Cardiac muscle cell (in vitro differentiated cells and primary cell): ENCODE results near the gene LDLRAD4. TPM values are rescaled to one million over a fixed set of nuclear protein-coding genes. Genes with fewer than 3 reads are reported as not detected.

Experiments used
- DNase-seq, 2 donors: peaks; one replicate each; pipeline versions ENCODE4 v3.0.0 to v3.0.0-alpha.2; 2010 to 2017; ENCODE audit warnings: low read depth in 1 of 2, low spot score in 1 of 2
- H3K27ac ChIP-seq: fragments of 200-600 bp; sonication (generic); 2 replicates; pipeline ENCODE4 v1.5.1; 2016
- H3K27me3 ChIP-seq: fragments of 200-600 bp; sonication (generic); 2 replicates; pipeline ENCODE4 v1.6.0; 2016; ENCODE audit warnings: control low read depth
- H3K36me3 ChIP-seq: fragments of 200-600 bp; sonication (generic); 2 replicates; pipeline ENCODE4 v1.5.1; 2016; ENCODE audit warnings: control low read depth
- H3K4me1 ChIP-seq: fragments of 200-600 bp; sonication (generic); 2 replicates; pipeline ENCODE4 v1.8.1; 2017; ENCODE audit warnings: low read depth, mild to moderate bottlenecking, mixed run types
- H3K4me3 ChIP-seq: fragments of 200-600 bp; sonication (generic); 2 replicates; pipeline ENCODE4 v1.5.1; 2016; ENCODE audit warnings: mild to moderate bottlenecking
- H3K9me3 ChIP-seq: fragments of 200-600 bp; sonication (generic); 2 replicates; pipeline ENCODE4 v1.5.1; 2017; ENCODE audit warnings: low read depth, mild to moderate bottlenecking, control low read depth
- CTCF ChIP-seq: IDR thresholded peaks from 2 replicates; pipeline ENCODE4 v1.5.1; 2012; ENCODE audit warnings: low read depth, mild to moderate bottlenecking, low read length
- polyA plus RNA-seq: library from polyadenylated mRNA; unstranded; fragments of >200 nt; fragmentation: Nextera tagmentation; extraction: Ambion mirVana; gene quantifications from 2 replicates; pipeline ENCODE4 v1.2.1, GENCODE V29; 2016
- total RNA-seq: library from RNA; depleted of rRNA; stranded (reverse); fragments of >200 nt; gene quantifications from 2 replicates; pipeline ENCODE4 v1.2.3, GENCODE V29; 2016

The LDLRAD4 gene
- total and polyA plus RNA-seq, 2 experiments from 2014 or later = 10.5 to 11.5 TPM

GRCh38 chr18:13613099-13613498, 394.5 kb downstream of the LDLRAD4 start:
- no peak for DNase-seq
- Histone ChIP-seq H3K27me3 (peaks cover 25% of the 10 kb centered on the region), H3K27ac (no peak overlapping the region), H3K4me1 (peaks cover 34% of the 10 kb centered on the region), H3K36me3 (no peaks in the 10 kb centered on the region), H3K9me3 (no peaks in the 10 kb centered on the region), H3K4me3 (no peak overlapping the region)
- no peak for TF ChIP-seq CTCF

GRCh38 chr18:13613591-13614501, 395.3 kb downstream of the LDLRAD4 start:
- DNase-seq = no peak
- Histone ChIP-seq H3K36me3 (no peaks in the 10 kb centered on the region), H3K27ac (no peak overlapping the region), H3K27me3 (peaks cover 25% of the 10 kb centered on the region), H3K9me3 (no peaks in the 10 kb centered on the region), H3K4me3 (no peak overlapping the region), H3K4me1 (peaks cover 31% of the 10 kb centered on the region)
- no peak for TF ChIP-seq CTCF

- Histone ChIP-seq H3K4me1 (peaks cover 26% of the 10 kb centered on the region), H3K4me3 (no peak overlapping the region), H3K27ac (no peak overlapping the region), H3K36me3 (no peaks in the 10 kb centered on the region), H3K27me3 (peaks cover 25% of the 10 kb centered on the region), H3K9me3 (no peaks in the 10 kb centered on the region)
- no peak for DNase-seq
- TF ChIP-seq CTCF = no peak
These were observed 396.2 kb downstream of the LDLRAD4 start for GRCh38 chr18:13614641-13615288.

GRCh38 chr18:13615432-13615861, 396.9 kb downstream of the LDLRAD4 start:
- DNase-seq = no peak
- H3K27me3 ChIP-seq = peaks cover 25% of the 10 kb centered on the region
- no peak for TF ChIP-seq CTCF
- no peaks in the 10 kb centered on the region for H3K36me3 ChIP-seq
- no peaks in the 10 kb centered on the region for H3K9me3 ChIP-seq
- H3K4me1 ChIP-seq = peaks cover 24% of the 10 kb centered on the region
- no peak overlapping the region for H3K4me3 ChIP-seq
- H3K27ac ChIP-seq = no peak overlapping the region

- H3K27me3 ChIP-seq = peaks cover 23% of the 10 kb centered on the region
- no peaks in the 10 kb centered on the region for H3K9me3 ChIP-seq
- H3K4me1 ChIP-seq = peaks cover 22% of the 10 kb centered on the region
- DNase-seq = no peak
- H3K27ac ChIP-seq = no peak overlapping the region
- no peak overlapping the region for H3K4me3 ChIP-seq
- no peaks in the 10 kb centered on the region for H3K36me3 ChIP-seq
- TF ChIP-seq CTCF = no peak
These were observed 397.5 kb downstream of the LDLRAD4 start for GRCh38 chr18:13616041-13616440.
